ENCODE results near the gene PDCL2.

GRCh38 chr4:55575513-55575912 is 16.5 kb downstream of the PDCL2 start:
- no peak for TF ChIP-seq CTCF (IDR thresholded peaks at IDR 0.05 in 8 of 11, conservative IDR thresholded peaks at IDR 0.05 in 3 of 11)
- TF ChIP-seq POLR2AphosphoS5 (IDR thresholded peaks at IDR 0.05), result no peak

All from spleen (tissue), 7 donors.